ENCODE data around the gene TMEM30A. TPM values are rescaled to one million over a fixed set of nuclear protein-coding genes. Genes with fewer than 3 reads are reported as not detected.

The TMEM30A gene
- total RNA-seq, 1 donor from 2014 or later = 118 TPM

- no peaks in the 10 kb centered on the region for H3K27me3 ChIP-seq (ENCODE audit: control insufficient read depth, insufficient read depth, low read length)
- H3K36me3 ChIP-seq (ENCODE audit: control insufficient read depth, insufficient read depth, low read length) = no peaks in the 10 kb centered on the region
- no peak for FAIRE-seq
- no peak overlapping the region for H3K4me3 ChIP-seq (ENCODE audit: low read depth, low read length)
- TF ChIP-seq CTCF (IDR thresholded peaks at IDR 0.05; ENCODE audit: insufficient read depth, low read length, severe bottlenecking) = no peak
- no peak for DNase-seq (ENCODE audit: low read depth)
Measured at GRCh38 chr6:75291331-75291730, 6.7 kb upstream of the TMEM30A start.

- no peak for TF ChIP-seq CTCF (IDR thresholded peaks at IDR 0.05; ENCODE audit: insufficient read depth, low read length, severe bottlenecking)
- Histone ChIP-seq H3K27me3 (ENCODE audit: control insufficient read depth, insufficient read depth, low read length) (no peaks in the 10 kb centered on the region), H3K36me3 (ENCODE audit: control insufficient read depth, insufficient read depth, low read length) (no peaks in the 10 kb centered on the region), H3K4me3 (ENCODE audit: low read depth, low read length) (no peak overlapping the region)
- DNase-seq (ENCODE audit: low read depth) = no peak
- no peak for FAIRE-seq
Measured at GRCh38 chr6:75290136-75290945, 5.7 kb upstream of the TMEM30A start.

- FAIRE-seq = no peak
- Histone ChIP-seq H3K27me3 (ENCODE audit: control insufficient read depth, insufficient read depth, low read length) (no peaks in the 10 kb centered on the region), H3K36me3 (ENCODE audit: control insufficient read depth, insufficient read depth, low read length) (no peaks in the 10 kb centered on the region), H3K4me3 (ENCODE audit: low read depth, low read length) (no peak overlapping the region)
- peak; percentile 42 for DNase-seq (ENCODE audit: low read depth)
- TF ChIP-seq CTCF (IDR thresholded peaks at IDR 0.05; ENCODE audit: insufficient read depth, low read length, severe bottlenecking) = no peak
Measured at GRCh38 chr6:75288023-75288422, 3.4 kb upstream of the TMEM30A start.

GRCh38 chr6:75287424-75287823 lies 2.8 kb upstream of the TMEM30A start:
- no peaks in the 10 kb centered on the region for H3K27me3 ChIP-seq (ENCODE audit: control insufficient read depth, insufficient read depth, low read length)
- FAIRE-seq = no peak
- TF ChIP-seq CTCF (IDR thresholded peaks at IDR 0.05; ENCODE audit: insufficient read depth, low read length, severe bottlenecking) = no peak
- DNase-seq (ENCODE audit: low read depth) = no peak
- no peaks in the 10 kb centered on the region for H3K36me3 ChIP-seq (ENCODE audit: control insufficient read depth, insufficient read depth, low read length)
- H3K4me3 ChIP-seq (ENCODE audit: low read depth, low read length) = no peak overlapping the region

GRCh38 chr6:75286955-75287354 lies 2.4 kb upstream of the TMEM30A start:
- no peaks in the 10 kb centered on the region for H3K36me3 ChIP-seq (ENCODE audit: control insufficient read depth, insufficient read depth, low read length)
- no peak for FAIRE-seq
- H3K27me3 ChIP-seq (ENCODE audit: control insufficient read depth, insufficient read depth, low read length) = no peaks in the 10 kb centered on the region
- no peak overlapping the region for H3K4me3 ChIP-seq (ENCODE audit: low read depth, low read length)
- no peak for DNase-seq (ENCODE audit: low read depth)
- no peak for TF ChIP-seq CTCF (IDR thresholded peaks at IDR 0.05; ENCODE audit: insufficient read depth, low read length, severe bottlenecking)

- H3K27me3 ChIP-seq (ENCODE audit: control insufficient read depth, insufficient read depth, low read length) = no peaks in the 10 kb centered on the region
- no peaks in the 10 kb centered on the region for H3K36me3 ChIP-seq (ENCODE audit: control insufficient read depth, insufficient read depth, low read length)
- peak overlapping the region; percentile 90 for H3K4me3 ChIP-seq (ENCODE audit: low read depth, low read length)
- FAIRE-seq = no peak
- no peak for TF ChIP-seq CTCF (IDR thresholded peaks at IDR 0.05; ENCODE audit: insufficient read depth, low read length, severe bottlenecking)
- DNase-seq (ENCODE audit: low read depth) = peak; percentile 37
Measured at GRCh38 chr6:75285283-75285639, 669 bp upstream of the TMEM30A start.

Data from bronchial epithelial cell (primary cell).